Activated CD4-positive, alpha-beta T cell treated with anti-CD3 and anti-CD28 coated beads, Interleukin-2, amount 10 ng/mL, durations not matched to agents 24 days and 14 days (primary cell): ENCODE data around the gene KRTAP1-4. TPM values are rescaled to one million over a fixed set of nuclear protein-coding genes. Genes with fewer than 3 reads are reported as not detected.

Source experiments
- DNase-seq: peaks from one replicate; pipeline ENCODE4 v3.0.0; 2022
- H3K27ac Mint-ChIP-seq: one replicate; pipeline ENCODE4 v1.8.0; 2022; ENCODE audit warnings: mild to moderate bottlenecking, mixed read lengths
- H3K27me3 Mint-ChIP-seq: one replicate; pipeline ENCODE4 v1.8.0; 2022; ENCODE audit warnings: mixed read lengths
- H3K36me3 Mint-ChIP-seq: one replicate; pipeline ENCODE4 v1.8.0; 2022; ENCODE audit warnings: low read depth, mild to moderate bottlenecking, mixed read lengths
- H3K4me1 Mint-ChIP-seq: one replicate; pipeline ENCODE4 v1.8.0; 2021; ENCODE audit warnings: mixed read lengths
- H3K4me3 Mint-ChIP-seq: one replicate; pipeline ENCODE4 v1.8.0; 2022; ENCODE audit warnings: mild to moderate bottlenecking, moderate library complexity, mixed read lengths
- H3K9me3 Mint-ChIP-seq: one replicate; pipeline ENCODE4 v1.8.0; 2021; ENCODE audit warnings: mixed read lengths
- intact Hi-C: fragments of 100-400 bp; cut with micrococcal nuclease; formaldehyde crosslinking; loops from one replicate; pipeline ENCODE4 v1.15.1; 2023
- total RNA-seq: library from RNA; stranded (reverse); gene quantifications from 2 replicates; pipeline ENCODE4 v1.2.3, GENCODE V29; 2022

The KRTAP1-4 gene
- total RNA-seq, 1 donor from 2014 or later: not detected

- Mint-ChIP-seq H3K36me3 (no peaks in the 10 kb centered on the region), H3K27me3 (peaks cover 14% of the 10 kb centered on the region), H3K4me3 (no peak overlapping the region), H3K9me3 (no peaks in the 10 kb centered on the region), H3K27ac (no peak overlapping the region), H3K4me1 (no peaks in the 10 kb centered on the region)
- DNase-seq: no peak
- intact Hi-C loops: no loop called here
These were observed 48.9 kb downstream of the KRTAP1-4 start for GRCh38 chr17:40981115-40981514.

GRCh38 chr17:40980596-40980995, 49.4 kb downstream of the KRTAP1-4 start:
- H3K27ac Mint-ChIP-seq: no peak overlapping the region
- H3K4me1 Mint-ChIP-seq: no peaks in the 10 kb centered on the region
- intact Hi-C loops: no loop called here
- H3K36me3 Mint-ChIP-seq: no peaks in the 10 kb centered on the region
- DNase-seq: no peak
- H3K4me3 Mint-ChIP-seq: no peak overlapping the region
- peaks cover 13% of the 10 kb centered on the region for H3K27me3 Mint-ChIP-seq
- H3K9me3 Mint-ChIP-seq: no peaks in the 10 kb centered on the region

GRCh38 chr17:40980117-40980516, 49.9 kb downstream of the KRTAP1-4 start:
- intact Hi-C loops: no loop called here
- peaks cover 16% of the 10 kb centered on the region for H3K27me3 Mint-ChIP-seq
- H3K9me3 Mint-ChIP-seq: no peaks in the 10 kb centered on the region
- no peak overlapping the region for H3K27ac Mint-ChIP-seq
- no peaks in the 10 kb centered on the region for H3K36me3 Mint-ChIP-seq
- no peak overlapping the region for H3K4me3 Mint-ChIP-seq
- DNase-seq: no peak
- no peaks in the 10 kb centered on the region for H3K4me1 Mint-ChIP-seq

Other genes starting within 250 kb of the KRTAP1-4 start
- gene KRT27, start 247.6 kb downstream of the KRTAP1-4 start, total RNA-seq: not detected in 2 replicates
- gene KRT28, start 230.2 kb downstream of the KRTAP1-4 start, total RNA-seq: not detected in 2 replicates
- gene KRT10, start 207.6 kb downstream of the KRTAP1-4 start, total RNA-seq: 26.4 and 27.8 TPM in 2 replicates
- gene KRT12, start 163.0 kb downstream of the KRTAP1-4 start, total RNA-seq: not detected in 2 replicates
- not detected in 2 replicates for gene KRT20, start 145.0 kb downstream of the KRTAP1-4 start, total RNA-seq
- not detected in 2 replicates for gene KRT23, start 92.5 kb downstream of the KRTAP1-4 start, total RNA-seq
- gene KRT39, start 63.2 kb downstream of the KRTAP1-4 start, total RNA-seq: not detected in 2 replicates
- gene KRT40, start 45.9 kb downstream of the KRTAP1-4 start, total RNA-seq: not detected in 2 replicates
- gene KRTAP3-3, start 36.0 kb downstream of the KRTAP1-4 start, total RNA-seq: not detected in 2 replicates
- not detected in 2 replicates for gene KRTAP3-2, start 30.3 kb downstream of the KRTAP1-4 start, total RNA-seq
- not detected in 2 replicates for gene KRTAP3-1, start 21.1 kb downstream of the KRTAP1-4 start, total RNA-seq
- not detected in 2 replicates for gene KRTAP1-5, start 3.0 kb downstream of the KRTAP1-4 start, total RNA-seq
- not detected in 2 replicates for gene KRTAP1-3, start 4.7 kb upstream of the KRTAP1-4 start, total RNA-seq
- gene KRTAP1-1, start 11.3 kb upstream of the KRTAP1-4 start, total RNA-seq: not detected in 2 replicates
- not detected in 2 replicates for gene KRTAP2-1, start 17.1 kb upstream of the KRTAP1-4 start, total RNA-seq
- gene KRTAP2-2, start 25.0 kb upstream of the KRTAP1-4 start, total RNA-seq: not detected in 2 replicates
- gene KRTAP2-3, start 29.9 kb upstream of the KRTAP1-4 start, total RNA-seq: not detected in 2 replicates
- not detected in 2 replicates for gene KRTAP2-4, start 35.7 kb upstream of the KRTAP1-4 start, total RNA-seq
- gene KRTAP4-7, start 54.0 kb upstream of the KRTAP1-4 start, total RNA-seq: not detected in 2 replicates
- not detected in 2 replicates for gene KRTAP4-8, start 67.9 kb upstream of the KRTAP1-4 start, total RNA-seq
- not detected in 2 replicates for gene KRTAP4-16, start 72.0 kb upstream of the KRTAP1-4 start, total RNA-seq
- gene KRTAP4-9, start 75.2 kb upstream of the KRTAP1-4 start, total RNA-seq: not detected in 2 replicates
- not detected in 2 replicates for gene KRTAP4-11, start 88.2 kb upstream of the KRTAP1-4 start, total RNA-seq
- gene KRTAP4-12, start 94.0 kb upstream of the KRTAP1-4 start, total RNA-seq: not detected in 2 replicates
- not detected in 2 replicates for gene KRTAP4-6, start 110.3 kb upstream of the KRTAP1-4 start, total RNA-seq
- gene KRTAP4-5, start 119.6 kb upstream of the KRTAP1-4 start, total RNA-seq: not detected in 2 replicates
- not detected in 2 replicates for gene KRTAP4-4, start 130.6 kb upstream of the KRTAP1-4 start, total RNA-seq
- gene KRTAP4-3, start 138.0 kb upstream of the KRTAP1-4 start, total RNA-seq: not detected in 2 replicates
- gene KRTAP4-2, start 148.0 kb upstream of the KRTAP1-4 start, total RNA-seq: not detected in 2 replicates
- gene KRTAP4-1, start 154.7 kb upstream of the KRTAP1-4 start, total RNA-seq: not detected in 2 replicates
- not detected in 2 replicates for gene KRTAP9-1, start 159.7 kb upstream of the KRTAP1-4 start, total RNA-seq
- not detected in 2 replicates for gene KRTAP9-2, start 196.5 kb upstream of the KRTAP1-4 start, total RNA-seq
- gene KRTAP9-3, start 202.3 kb upstream of the KRTAP1-4 start, total RNA-seq: not detected in 2 replicates
- gene KRTAP9-8, start 207.8 kb upstream of the KRTAP1-4 start, total RNA-seq: not detected in 2 replicates
- not detected in 2 replicates for gene KRTAP9-4, start 219.5 kb upstream of the KRTAP1-4 start, total RNA-seq
- not detected in 2 replicates for gene KRTAP9-9, start 225.2 kb upstream of the KRTAP1-4 start, total RNA-seq
- not detected in 2 replicates for gene KRTAP9-6, start 235.2 kb upstream of the KRTAP1-4 start, total RNA-seq
- not detected in 2 replicates for gene KRTAP9-7, start 245.5 kb upstream of the KRTAP1-4 start, total RNA-seq